Measurements from ENCODE around the gene DDX50.
A peak's percentile ranks its signal among the peaks of the same experiment; 100 is the strongest.
"Not testable (repeated sequence)": the region's sequence is repeated elsewhere in the genome, so short reads cannot be mapped to it uniquely, and the experiment has no call there.

The DDX50 gene, protein sequence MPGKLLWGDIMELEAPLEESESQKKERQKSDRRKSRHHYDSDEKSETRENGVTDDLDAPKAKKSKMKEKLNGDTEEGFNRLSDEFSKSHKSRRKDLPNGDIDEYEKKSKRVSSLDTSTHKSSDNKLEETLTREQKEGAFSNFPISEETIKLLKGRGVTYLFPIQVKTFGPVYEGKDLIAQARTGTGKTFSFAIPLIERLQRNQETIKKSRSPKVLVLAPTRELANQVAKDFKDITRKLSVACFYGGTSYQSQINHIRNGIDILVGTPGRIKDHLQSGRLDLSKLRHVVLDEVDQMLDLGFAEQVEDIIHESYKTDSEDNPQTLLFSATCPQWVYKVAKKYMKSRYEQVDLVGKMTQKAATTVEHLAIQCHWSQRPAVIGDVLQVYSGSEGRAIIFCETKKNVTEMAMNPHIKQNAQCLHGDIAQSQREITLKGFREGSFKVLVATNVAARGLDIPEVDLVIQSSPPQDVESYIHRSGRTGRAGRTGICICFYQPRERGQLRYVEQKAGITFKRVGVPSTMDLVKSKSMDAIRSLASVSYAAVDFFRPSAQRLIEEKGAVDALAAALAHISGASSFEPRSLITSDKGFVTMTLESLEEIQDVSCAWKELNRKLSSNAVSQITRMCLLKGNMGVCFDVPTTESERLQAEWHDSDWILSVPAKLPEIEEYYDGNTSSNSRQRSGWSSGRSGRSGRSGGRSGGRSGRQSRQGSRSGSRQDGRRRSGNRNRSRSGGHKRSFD

DNA sequence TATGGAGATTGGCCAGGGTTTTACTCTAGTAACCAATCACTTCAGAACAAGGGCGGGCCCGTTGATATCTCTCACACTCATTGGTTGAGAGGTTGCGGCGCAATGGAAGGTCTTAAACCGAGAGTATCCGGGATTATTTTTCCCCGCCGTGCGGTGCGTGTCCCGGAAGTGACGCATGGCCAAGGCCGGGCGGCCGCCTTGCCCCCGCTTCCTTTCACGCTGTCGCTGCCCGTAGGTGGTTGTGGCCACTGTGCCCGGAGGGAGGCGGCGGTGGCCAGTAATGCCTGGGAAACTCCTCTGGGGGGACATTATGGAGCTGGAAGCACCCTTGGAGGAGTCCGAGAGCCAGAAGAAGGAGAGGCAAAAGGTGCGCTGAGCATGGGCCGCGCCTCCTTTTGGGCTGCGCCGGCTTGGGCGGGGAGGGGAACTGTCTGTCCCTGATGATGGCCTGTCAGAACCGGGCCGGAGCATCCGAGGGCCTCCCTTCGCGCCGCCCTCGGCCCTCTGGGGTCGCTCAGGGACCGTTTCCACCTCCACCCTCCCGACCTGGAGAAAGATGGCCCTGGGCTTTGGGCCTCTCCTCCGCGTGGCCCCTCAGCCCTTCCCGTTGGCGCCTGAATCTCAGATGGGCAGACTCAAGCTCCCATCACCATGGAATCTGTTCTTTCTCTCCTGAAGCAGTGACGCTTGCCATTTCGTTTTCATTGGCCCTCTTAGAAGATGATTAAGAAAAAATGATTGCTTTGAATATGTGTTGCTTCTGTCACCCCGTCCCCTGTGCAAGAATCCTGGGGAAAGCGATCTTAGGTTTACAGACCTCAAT, at the start of gene DDX50:
DDX50 (plus strand) TSS at position 211 of the 823 bp plus-strand sequence; CDS start at position 281, 70 bp downstream.
- DNase-seq (ENCODE audit: low spot score): peak; percentile 96

DNA sequence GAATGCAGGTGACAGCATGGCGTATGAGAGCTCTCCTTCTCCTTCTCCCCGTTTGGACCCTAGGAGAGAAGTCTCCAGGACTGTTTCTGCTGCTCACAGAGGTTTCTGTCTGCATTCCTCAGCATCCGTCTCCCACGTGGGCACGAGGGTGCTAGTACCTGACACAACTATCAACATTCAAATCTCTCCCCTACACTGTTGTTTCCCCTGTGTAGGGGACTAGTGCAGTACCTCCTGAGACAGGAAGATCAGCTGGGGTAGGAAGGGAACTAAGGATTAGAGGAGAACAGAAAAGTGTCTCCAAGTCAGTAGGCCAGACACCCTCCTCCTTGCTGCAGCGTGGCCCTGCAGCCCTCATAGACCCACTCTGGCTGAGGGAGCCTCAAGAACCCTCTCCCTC, 44.8 kb upstream of the DDX50 start:
- DNase-seq (ENCODE audit: low spot score): no peak

DNA sequence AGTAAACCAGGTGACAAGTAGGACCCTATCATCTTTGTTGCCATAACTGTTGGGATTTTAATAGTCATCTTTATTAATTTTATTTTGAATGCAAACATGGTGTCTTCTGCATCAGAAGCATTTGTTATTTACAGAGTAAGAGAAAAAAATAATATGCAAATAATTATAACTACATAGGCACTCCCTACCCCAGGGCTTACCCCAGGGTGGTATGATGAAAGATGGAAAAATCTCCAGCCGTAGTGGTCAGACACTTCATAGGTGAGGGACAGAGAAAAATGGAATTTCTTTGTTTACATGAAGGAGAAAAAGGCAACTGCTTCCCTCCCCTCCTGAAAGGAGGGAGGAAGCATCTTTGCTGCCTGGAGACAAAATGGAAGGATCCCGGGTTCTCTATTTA, 44.1 kb upstream of the DDX50 start:
- no peak for DNase-seq (ENCODE audit: low spot score)

DNA sequence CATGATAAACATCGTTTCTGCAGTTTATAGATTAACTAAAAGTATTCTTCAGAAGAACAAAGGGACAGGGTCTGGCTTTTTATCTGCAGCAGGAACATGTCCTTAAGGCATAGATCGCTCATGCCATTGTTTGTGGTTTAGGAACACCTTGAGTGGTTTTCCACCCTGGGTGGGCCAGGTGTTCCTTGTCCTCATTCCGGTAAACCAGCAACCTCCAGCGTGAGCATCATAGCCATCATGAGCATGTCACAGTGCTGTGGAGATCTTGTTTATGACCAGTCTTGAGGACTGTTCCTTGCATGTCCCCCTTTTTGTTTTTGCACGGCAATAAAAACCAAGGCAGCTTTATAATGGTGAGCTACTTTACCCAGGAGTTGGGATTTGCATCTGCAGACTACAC, 39.9 kb upstream of the DDX50 start:
- no peak for DNase-seq (ENCODE audit: low spot score)

DNA sequence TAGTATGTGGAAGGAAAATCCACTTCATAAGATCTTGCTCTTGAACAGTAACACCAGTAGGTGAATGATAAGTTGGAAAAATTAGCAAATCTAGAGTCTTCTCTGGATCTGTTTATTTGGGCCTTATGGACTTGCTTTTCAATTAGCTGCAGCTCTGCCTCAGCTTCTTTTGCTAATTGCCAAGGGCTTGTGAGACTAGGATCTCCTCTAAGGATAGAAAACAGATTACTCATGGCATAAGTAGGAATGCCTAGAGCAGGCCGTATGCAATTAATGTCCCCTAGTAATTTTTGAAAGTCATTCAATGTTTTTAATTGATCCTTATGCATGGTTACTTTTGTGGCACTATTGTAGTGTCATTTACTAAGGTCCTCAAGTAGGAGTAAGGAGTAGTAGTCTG, 36.5 kb upstream of the DDX50 start:
- no peak for DNase-seq (ENCODE audit: low spot score)

DNA sequence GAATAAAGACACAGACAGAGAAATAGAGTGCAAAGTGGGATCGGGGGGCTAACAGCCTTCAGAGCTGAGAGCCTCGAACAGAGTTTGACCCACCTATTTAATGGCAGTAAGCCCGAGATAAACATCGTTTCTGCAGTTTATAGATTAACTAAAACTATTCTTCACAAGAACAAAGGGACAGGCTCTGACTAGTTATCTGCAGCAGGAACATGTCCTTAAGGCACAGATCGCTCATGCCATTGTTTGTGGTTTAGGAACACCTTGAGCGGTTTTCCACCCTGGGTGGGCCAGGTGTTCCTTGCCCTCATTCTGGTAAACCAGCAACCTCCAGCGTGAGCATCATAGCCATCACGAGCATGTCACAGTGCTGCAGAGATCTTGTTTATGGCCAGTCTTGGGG, 32.9 kb upstream of the DDX50 start:
- DNase-seq (ENCODE audit: low spot score): not testable (repeated sequence)

DNA sequence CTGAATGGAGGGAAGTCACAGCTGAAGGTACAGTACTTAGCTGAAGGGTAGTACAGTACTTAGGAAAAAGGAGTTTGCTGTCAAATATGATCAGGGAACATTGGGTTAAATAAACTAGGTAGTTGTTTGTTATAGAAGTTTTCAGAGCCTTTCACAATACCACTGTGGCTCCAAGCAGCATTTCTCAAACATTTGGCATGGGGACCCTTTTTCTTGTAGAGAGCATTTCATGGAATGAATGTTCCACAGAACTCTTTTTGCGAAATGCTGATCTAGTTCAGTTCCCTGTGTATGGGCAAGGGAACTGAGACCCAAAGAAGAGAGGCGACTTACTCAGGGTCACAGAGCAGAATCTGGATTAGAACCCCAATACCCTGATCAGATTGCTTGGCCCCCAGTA, 31.5 kb upstream of the DDX50 start:
- DNase-seq (ENCODE audit: low spot score): no peak

DNA sequence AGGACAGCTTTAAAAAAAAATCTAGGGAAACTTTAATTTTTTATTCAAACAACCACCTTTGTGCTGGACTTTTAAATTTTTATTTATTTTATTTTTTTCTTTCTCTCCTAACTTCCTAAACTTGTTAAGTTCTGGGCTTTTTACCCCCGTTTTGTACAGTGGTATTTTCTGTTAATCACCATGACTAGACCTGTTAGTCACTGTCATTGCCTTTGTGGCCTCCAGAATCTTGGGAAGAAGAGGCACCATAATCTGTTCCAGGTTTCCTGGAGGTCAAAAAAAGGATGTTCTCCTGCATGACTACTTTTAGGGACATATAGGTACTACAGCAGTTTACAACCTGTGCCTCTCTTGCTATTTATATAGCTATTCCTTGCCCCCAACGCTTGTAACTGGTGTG, 31.1 kb upstream of the DDX50 start:
- DNase-seq (ENCODE audit: low spot score): no peak

DNA sequence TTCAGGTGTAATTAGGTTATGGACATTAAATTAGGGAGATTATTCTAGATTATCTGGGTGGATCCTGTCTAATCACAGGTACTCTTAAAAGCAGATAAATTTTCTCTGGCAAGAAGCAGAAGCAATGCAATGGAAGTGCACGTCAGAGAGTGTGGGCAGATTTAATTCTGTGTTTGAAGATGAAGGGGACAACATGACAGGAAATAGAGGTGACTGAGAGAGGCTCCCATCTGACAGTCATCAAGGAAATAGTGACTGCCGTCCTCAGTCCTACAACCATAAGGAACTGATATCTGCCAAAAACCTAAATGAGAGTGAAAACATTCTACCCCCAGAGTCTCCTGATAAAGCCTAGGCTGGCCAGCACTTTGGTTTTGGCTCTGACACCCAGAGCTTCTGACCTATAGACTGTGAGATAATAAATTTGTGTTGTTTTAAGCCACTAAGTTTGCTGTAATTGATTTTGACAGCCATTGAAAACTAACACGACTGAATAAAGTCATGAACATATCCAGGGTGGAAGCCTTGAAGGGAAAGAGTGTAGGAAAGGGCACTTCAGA, 30.5 kb upstream of the DDX50 start:
- DNase-seq (ENCODE audit: low spot score): no peak

DNA sequence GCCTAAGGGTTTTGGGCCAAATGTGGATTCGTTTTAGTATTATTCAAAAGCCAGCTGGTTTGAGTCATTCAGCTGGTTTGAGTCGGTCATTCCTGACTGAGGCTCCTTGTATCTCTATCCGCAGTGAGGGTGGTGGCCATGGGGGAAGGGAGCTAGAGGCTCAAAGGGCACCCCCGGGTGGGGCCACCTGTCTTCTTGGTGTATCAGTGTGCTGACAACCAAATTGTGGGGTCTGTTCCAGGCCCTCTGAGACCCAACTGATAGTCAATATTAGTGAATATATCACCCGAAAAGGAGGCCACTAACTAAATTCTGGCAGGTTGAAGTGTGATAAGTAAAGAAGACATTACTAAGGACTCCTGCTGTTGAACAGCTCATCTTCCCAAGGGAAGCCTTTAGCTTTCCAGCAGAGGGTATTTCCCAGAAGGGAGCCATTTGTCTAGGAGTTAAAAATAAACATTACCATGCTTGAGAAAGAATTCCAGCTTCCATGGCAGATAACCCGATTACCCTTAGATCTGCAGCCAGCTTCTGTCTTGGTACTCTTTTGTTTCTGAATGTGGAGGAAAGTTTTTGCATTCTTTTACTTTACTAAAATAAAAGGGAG, 29.9 kb upstream of the DDX50 start:
- DNase-seq (ENCODE audit: low spot score): peak; percentile 47

DNA sequence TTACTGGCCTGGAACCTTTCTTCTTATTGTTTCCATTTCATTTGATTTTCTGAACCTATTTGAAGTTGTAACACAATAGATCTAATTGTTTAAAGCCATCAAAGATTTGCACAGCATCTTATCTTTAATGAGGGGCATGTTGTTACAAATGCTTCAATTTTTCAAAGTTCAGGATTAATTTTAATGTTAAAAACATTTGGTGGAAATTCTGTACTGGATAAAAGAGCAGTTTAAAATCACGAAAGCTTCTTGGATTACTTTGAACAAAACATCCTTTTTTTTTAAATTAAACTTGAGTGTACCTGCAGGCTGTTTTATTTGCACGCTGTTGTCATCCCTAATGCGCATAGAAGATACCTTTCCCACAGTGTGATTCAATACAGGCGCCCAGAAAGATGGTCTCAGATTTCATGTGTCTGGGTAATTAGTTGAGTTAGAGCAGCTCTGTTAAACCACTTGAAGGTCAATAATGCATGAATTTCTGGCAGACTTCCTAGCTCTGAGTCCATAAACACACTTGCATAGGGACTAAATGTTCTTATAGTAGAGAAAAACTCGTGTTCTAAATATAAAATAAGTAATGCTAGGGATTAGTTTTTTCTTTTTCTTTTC, 29.3 kb upstream of the DDX50 start:
- no peak for DNase-seq (ENCODE audit: low spot score)

DNA sequence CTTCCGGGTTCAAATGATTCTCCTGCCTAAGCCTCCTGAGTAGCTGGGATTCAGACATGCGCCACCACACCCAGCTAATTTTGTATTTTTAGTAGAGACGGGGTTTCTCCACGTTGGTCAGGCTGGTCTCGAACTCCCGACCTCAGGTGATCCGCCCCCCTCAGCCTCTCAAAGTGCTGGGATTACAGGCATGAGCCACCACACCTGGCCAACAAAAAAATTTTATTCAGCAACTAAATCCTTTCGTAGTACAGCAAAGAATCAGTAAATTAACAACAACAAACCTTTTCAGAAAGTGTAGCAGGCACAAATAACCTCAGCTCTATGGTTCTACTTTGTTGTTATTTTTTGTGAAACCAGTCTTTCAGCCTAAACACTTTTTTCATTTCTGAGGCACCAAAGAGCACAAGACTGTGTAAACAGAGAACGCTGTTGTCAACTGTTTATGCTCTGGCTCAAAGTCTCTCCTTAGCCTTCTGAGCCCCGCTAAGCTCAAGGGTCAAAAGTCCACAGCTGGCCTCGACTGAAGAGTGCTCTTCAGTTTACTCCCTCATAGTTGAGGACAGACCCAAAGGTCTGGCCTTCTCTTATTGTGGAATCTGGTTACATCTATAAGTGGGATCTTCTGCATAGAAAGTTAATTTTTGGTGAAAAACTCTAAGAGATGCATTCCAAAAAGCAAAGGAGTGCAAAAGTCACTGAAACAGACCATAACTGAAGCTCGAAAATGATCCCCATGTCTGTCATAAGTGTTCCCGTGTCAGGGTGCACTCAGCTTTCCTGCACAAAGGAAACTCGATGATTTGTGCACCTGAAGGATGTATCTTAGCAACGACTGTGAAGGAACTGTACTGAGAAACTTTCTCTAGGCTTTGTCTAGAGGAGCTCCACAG, 24.6 kb upstream of the DDX50 start:
- no peak for DNase-seq (ENCODE audit: low spot score)

DNA sequence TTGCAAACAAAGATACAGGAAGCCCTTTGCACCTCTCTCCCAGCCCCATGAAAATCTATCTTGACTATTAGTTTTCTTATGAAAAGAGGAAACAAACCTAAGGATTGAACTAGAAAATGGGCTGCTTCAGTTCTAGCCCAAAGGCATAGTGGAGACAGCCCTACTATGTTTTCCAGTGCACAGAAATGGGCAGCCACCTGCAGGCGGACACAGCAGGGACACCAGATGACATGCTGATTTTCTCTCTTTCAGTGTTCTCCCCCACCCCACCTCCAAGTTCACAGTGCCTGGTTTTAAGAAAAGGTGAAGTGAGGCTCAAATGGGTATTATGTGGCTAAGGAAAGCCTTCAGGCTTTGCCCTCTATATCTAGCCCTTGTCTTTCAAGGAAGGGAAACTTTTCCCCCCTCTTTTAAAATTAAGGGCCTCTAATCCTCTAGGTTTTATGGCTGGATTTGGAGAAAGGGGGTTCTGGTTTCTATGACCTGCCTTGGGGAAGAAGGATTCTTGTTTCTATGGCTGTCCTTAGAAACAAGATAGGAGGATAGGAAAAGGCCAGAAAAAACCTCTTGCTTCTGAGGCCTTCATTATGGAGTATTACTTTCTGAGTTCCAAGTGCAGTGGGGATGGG, 23.5 kb upstream of the DDX50 start:
- DNase-seq (ENCODE audit: low spot score): no peak

DNA sequence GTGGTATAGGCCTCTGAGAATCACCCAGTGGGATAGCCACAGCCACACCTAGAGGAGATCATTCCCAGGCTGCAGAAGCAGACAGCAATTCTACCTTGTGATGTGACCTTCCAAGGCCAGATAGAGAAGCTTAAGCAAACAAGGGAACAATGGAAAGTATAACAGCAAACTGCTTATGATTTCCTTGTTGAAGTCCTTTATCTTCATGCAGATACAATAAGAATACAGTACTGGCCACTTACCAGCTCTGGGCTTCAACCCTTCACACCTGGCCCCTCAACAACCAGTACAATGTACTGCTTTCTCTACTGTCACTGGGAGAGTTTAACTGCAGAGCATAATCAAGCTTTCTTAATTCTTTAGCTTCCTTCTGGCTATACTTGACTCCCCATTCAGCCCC, 22.6 kb upstream of the DDX50 start:
- DNase-seq (ENCODE audit: low spot score): no peak

DNA sequence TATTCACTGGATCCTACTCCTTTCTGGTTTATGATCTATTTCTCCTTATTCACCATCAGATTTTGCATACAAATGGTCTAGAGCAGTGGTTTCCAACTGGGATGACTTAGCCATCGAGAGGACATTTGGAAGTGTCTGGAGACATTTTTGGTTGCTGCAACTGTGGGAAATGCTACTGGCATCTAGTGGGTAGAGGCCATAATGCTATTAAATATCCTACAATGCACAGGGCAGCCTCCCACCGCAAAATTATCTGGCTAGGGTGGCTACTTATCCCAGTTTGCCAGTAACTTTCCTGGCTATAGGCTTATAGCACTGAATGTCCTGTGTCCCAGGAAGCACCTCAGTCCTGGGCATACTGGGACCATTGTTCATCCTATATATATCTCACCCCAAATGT, 21.5 kb upstream of the DDX50 start:
- DNase-seq (ENCODE audit: low spot score): no peak

DNA sequence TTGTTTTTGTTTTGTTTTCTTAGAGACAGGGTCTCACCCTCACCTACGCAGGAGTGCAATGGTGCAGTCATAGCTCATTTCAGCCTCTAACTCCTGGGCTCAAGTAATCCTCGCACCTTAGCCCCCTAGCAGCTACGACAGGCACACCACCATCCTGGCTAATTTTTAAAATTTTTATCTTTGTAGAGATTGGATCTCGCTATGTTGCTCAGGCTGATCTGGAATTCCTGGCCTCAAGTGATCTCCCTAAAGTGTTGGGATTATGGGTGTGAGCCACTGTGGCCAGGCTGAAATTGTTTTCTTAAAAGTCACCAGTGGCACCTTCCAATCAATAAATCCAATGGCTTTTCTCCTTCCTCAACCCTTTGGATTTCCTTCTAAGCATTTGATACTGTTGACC, 20.9 kb upstream of the DDX50 start:
- no peak for DNase-seq (ENCODE audit: low spot score)

DNA sequence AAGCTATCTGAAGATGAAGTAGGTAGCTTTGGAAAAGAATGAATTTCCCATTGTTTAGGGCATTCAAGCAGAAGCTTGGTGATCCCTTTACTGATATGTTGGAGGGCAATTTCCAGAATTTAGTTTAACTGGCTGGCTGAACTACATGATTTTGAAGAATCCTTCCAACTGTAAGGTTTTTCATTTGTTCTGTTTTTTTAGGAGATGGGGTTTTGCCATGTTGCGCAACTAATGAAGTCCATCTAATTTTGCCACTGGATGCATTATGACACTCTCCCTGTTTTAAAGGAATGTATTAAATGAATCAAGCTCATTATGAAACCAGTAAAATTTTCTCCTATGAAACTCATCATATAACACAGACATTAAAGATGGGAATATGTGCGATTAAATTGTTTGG, 6.1 kb upstream of the DDX50 start:
- no peak for DNase-seq (ENCODE audit: low spot score)

DNA sequence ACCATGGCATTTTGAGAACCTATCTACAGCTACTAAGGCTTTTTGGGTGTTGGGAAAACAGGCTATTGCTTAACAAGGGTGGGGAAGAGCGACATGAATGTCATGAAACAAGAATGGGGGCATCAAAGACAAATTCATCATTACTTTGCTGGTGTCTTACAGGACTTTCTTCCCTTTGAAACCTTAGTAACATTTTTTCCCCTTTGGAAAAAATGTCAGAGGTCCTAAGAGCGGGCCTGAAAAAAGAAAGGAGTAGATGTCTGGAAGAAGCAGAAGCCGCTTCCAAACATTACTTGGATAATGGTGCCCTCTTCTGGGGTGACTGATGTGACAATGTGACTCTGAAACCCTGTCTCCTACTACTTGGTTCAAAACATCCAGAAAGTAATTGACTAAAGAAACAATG, 3.8 kb upstream of the DDX50 start:
- peak; percentile 71 for DNase-seq (ENCODE audit: low spot score)

DNA sequence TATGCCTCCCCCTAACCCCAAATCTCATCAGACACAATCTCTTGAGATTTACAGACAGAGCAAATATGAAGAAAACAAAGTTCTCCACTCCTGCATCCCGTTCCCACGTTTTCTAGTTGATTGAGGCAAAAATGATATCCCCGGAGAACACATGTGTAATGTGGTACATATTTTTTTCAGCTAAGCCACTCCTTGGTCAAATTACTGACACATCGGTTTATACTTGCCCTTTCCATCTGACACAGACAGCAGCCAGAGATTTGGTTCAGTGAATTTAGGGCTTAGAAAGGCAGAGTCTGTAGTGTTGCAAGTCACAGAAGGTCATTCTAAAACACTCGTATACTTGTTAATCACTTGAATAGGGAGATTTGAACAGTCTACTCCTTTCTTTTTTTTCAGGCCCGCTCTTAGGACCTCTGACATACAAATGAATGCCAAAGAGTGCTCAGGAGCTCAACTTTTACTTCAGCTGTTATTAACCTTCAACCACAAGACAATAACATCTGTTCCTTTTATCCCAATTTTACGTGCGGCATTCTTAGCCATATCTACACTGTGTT, 1.8 kb upstream of the DDX50 start:
- DNase-seq (ENCODE audit: low spot score): no peak

Data from AG20443 (cell line).